ENCODE measurements around the gene SAA2.

- TF ChIP-seq, protein P1, sequence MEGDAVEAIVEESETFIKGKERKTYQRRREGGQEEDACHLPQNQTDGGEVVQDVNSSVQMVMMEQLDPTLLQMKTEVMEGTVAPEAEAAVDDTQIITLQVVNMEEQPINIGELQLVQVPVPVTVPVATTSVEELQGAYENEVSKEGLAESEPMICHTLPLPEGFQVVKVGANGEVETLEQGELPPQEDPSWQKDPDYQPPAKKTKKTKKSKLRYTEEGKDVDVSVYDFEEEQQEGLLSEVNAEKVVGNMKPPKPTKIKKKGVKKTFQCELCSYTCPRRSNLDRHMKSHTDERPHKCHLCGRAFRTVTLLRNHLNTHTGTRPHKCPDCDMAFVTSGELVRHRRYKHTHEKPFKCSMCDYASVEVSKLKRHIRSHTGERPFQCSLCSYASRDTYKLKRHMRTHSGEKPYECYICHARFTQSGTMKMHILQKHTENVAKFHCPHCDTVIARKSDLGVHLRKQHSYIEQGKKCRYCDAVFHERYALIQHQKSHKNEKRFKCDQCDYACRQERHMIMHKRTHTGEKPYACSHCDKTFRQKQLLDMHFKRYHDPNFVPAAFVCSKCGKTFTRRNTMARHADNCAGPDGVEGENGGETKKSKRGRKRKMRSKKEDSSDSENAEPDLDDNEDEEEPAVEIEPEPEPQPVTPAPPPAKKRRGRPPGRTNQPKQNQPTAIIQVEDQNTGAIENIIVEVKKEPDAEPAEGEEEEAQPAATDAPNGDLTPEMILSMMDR (IDR thresholded peaks at IDR 0.05; ENCODE audit: poor library complexity), result no peak
- TF ChIP-seq EZH2 (IDR thresholded peaks at IDR 0.05; ENCODE audit: borderline replicate concordance) (no peak), EZH2phosphoT487 (IDR thresholded peaks at IDR 0.05; ENCODE audit: low read depth, severe bottlenecking, unreplicated experiment) (no peak)
Measured at GRCh38 chr11:18223591-18224387, 24.7 kb downstream of the SAA2 start.

All from hepatocyte (in vitro differentiated cells).